Cardiac fibroblast (primary cell): Measurements from ENCODE around the gene DAZL.
A peak's percentile ranks its signal among the peaks of the same experiment; 100 is the strongest.
"Not testable (repeated sequence)": the region's sequence is repeated elsewhere in the genome, so short reads cannot be mapped to it uniquely, and the experiment has no call there.

Source experiments
- DNase-seq, 2 donors: peaks; one replicate each; pipeline versions ENCODE4 v3.0.0 to v3.0.0-alpha.2; 2010; ENCODE audit warnings: low read depth in 2 of 2
- H3K4me3 ChIP-seq, 2 donors: replicated peaks in 1 of 2; 1 replicate in 1 of 2; 2 replicates in 1 of 2; pipeline ENCODE4 v1.5.1; 2011; ENCODE audit warnings: low read depth in 2 of 2, low read length in 2 of 2, mild to moderate bottlenecking in 2 of 2, moderate library complexity in 1 of 2
- CTCF ChIP-seq: IDR thresholded peaks from one replicate; pipeline ENCODE4 v1.5.1; 2011; ENCODE audit warnings: low read depth, mild to moderate bottlenecking, low read length, inconsistent platforms

Gene DAZL

GRCh38 chr3:16618721-16619120, 13.5 kb upstream of the DAZL start:
- no peak for TF ChIP-seq CTCF
- no peak overlapping the region for H3K4me3 ChIP-seq
- peak; percentile 59 to 74 for DNase-seq

GRCh38 chr3:16617155-16617554, 11.9 kb upstream of the DAZL start:
- DNase-seq, H3K4me3 ChIP-seq: not testable (repeated sequence)

GRCh38 chr3:16616083-16616482, 10.9 kb upstream of the DAZL start:
- H3K4me3 ChIP-seq, result no peak overlapping the region
- no peak for TF ChIP-seq CTCF
- no peak for DNase-seq

- TF ChIP-seq CTCF, result no peak
- DNase-seq, result no peak
- no peak overlapping the region for H3K4me3 ChIP-seq
Measured at GRCh38 chr3:16614033-16615031, 9.1 kb upstream of the DAZL start.

GRCh38 chr3:16609927-16610580, 4.8 kb upstream of the DAZL start:
- DNase-seq, result peak; percentile 33 to 60

GRCh38 chr3:16608816-16609215, 3.6 kb upstream of the DAZL start:
- no peak for DNase-seq
- no peak for TF ChIP-seq CTCF
- no peak overlapping the region for H3K4me3 ChIP-seq

More at GRCh38 chr3:16609927-16610580, 4.8 kb upstream of the DAZL start:
- TF ChIP-seq CTCF, result no peak
- H3K4me3 ChIP-seq, result no peak overlapping the region

GRCh38 chr3:16607718-16608117, 2.5 kb upstream of the DAZL start:
- no peak overlapping the region for H3K4me3 ChIP-seq
- TF ChIP-seq CTCF, result no peak
- DNase-seq, result no peak
